IPS-20b (cell line): ENCODE results near the gene TLE1.
"Not testable (repeated sequence)": the region's sequence is repeated elsewhere in the genome, so short reads cannot be mapped to it uniquely, and the experiment has no call there.

Experiments
- H3K27ac ChIP-seq: one replicate; pipeline ENCODE4 v1.5.1; 2013; ENCODE audit warnings: low read length
- H3K27me3 ChIP-seq: 2 replicates; pipeline ENCODE4 v1.6.1; 2013; ENCODE audit warnings: mild to moderate bottlenecking, low read length, inconsistent platforms; ENCODE audit not compliant: insufficient read depth
- H3K36me3 ChIP-seq: 2 replicates; pipeline ENCODE4 v1.6.1; 2013; ENCODE audit warnings: low read depth, mild to moderate bottlenecking, inconsistent platforms, low read length, moderate library complexity; ENCODE audit not compliant: insufficient read depth
- H3K4me1 ChIP-seq: 2 replicates; pipeline ENCODE4 v1.6.1; 2013; ENCODE audit warnings: mild to moderate bottlenecking, control low read depth, inconsistent platforms, low read length, moderate library complexity; ENCODE audit not compliant: insufficient read depth
- H3K4me3 ChIP-seq: 2 replicates; pipeline ENCODE4 v1.5.1; 2013; ENCODE audit warnings: mild to moderate bottlenecking, low read length, inconsistent platforms
- H3K9ac ChIP-seq: 2 replicates; pipeline ENCODE4 v1.6.1; 2013; ENCODE audit warnings: low read depth, mild to moderate bottlenecking, inconsistent platforms, low read length, moderate library complexity
- H3K9me3 ChIP-seq: 2 replicates; pipeline ENCODE4 v1.6.1; 2013; ENCODE audit warnings: mild to moderate bottlenecking, low read depth, low read length, inconsistent platforms; ENCODE audit not compliant: insufficient read depth

TLE1 gene

GRCh38 chr9:81595293-81595692, 94.1 kb downstream of the TLE1 start:
- Histone ChIP-seq H3K4me1 (peaks cover 39% of the 10 kb centered on the region), H3K36me3 (peaks cover 67% of the 10 kb centered on the region)
- not testable (repeated sequence) for H3K27me3 ChIP-seq, H3K27ac ChIP-seq, H3K4me3 ChIP-seq, H3K9ac ChIP-seq, H3K9me3 ChIP-seq

DNA sequence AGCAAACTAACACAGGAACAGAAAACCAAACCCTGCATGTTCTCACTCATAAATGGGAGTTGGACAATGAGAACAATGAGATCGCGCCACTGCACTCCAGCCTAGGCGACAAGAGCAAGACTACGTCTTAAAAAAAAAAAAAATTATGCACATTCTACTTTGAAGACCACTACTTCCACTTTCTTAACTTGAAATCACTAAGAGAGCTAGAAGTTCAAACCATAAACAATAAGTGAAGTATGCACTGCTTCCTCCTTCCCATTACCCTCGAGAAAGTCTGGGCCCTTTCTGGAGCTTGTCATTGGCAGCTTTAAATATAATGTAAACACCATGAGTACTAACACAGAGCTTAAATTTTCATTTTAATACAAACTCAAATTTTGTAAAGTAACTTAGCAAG, 94.9 kb downstream of the TLE1 start:
- Histone ChIP-seq H3K9me3 (no peaks in the 10 kb centered on the region), H3K27ac (no peak overlapping the region), H3K4me1 (peaks cover 33% of the 10 kb centered on the region), H3K9ac (no peak overlapping the region), H3K4me3 (no peak overlapping the region), H3K36me3 (peaks cover 69% of the 10 kb centered on the region), H3K27me3 (0 out of 2 replicates have a peak, but pooled peaks cover 5% of the 10 kb centered on the region)

DNA sequence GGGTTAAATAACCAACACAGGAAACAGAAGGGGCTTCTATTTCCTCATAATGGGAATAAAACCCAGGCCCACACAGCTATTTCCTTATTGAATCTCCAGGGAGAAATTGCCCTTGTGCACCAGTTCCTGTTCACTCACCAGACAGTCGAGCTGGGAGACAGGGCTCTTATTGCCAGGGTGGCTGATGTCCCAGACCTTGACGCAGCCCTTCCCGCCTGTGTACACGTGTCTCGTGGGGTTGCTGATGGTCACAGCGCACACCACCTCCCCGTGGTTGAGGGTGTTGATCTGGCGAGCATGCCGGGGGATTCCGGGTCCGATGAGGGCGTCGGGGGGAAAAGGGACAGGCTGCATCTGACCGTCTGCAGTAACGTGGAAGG, 96.5 kb downstream of the TLE1 start:
- H3K9me3 ChIP-seq, result no peaks in the 10 kb centered on the region
- H3K4me1 ChIP-seq, result peaks cover 24% of the 10 kb centered on the region
- peaks cover 70% of the 10 kb centered on the region for H3K36me3 ChIP-seq
- no peaks in the 10 kb centered on the region for H3K27me3 ChIP-seq
- H3K4me3 ChIP-seq, result no peak overlapping the region
- H3K27ac ChIP-seq, result no peak overlapping the region
- H3K9ac ChIP-seq, result no peak overlapping the region

DNA sequence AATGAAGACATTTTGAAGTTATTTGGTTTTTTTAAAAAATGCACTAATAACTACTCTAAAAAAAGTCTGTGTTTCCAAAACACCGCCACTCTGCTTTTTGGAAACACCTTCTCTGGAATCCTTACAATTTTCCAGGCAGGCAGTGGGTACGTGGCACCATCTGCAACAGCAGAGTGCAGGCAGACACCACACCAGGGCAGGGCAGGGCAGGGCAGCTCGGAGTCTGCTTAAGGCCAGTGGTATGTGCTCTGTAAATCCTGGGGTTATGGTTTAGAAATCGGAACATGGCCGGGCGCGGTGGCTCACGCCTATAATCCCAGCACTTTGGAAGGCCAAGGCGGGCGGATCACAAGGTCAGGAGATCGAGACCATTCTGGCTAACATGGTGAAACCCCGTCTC, 97.6 kb downstream of the TLE1 start:
- Histone ChIP-seq H3K9me3 (no peaks in the 10 kb centered on the region), H3K27ac (no peak overlapping the region), H3K36me3 (peaks cover 81% of the 10 kb centered on the region), H3K4me1 (peaks cover 15% of the 10 kb centered on the region), H3K27me3 (no peaks in the 10 kb centered on the region), H3K4me3 (no peak overlapping the region), H3K9ac (no peak overlapping the region)

DNA sequence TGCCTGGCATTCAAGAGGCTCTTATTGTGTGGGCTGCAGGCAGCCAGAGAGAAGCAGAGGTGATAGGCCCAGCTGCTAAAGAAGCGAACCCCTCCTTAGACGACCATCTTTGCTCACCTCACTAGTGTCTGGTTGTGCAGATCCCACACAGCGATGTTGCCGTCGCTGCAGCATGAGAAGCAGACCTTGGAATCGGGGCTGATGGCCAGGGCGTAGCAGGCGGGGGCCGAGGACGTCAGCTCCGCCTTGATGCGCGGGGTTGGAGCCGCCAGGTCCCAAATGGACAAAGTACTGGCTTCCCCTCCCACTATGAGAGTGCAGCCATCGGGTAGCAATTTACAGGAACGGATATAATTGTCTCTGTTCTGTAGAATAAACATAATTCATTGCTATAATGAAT, 98.7 kb downstream of the TLE1 start:
- Histone ChIP-seq H3K27me3 (no peaks in the 10 kb centered on the region), H3K4me1 (peaks cover 5% of the 10 kb centered on the region; the same call in 1 of the 2 replicates), H3K27ac (no peak overlapping the region), H3K4me3 (no peak overlapping the region), H3K36me3 (peaks cover 91% of the 10 kb centered on the region), H3K9ac (no peak overlapping the region), H3K9me3 (no peaks in the 10 kb centered on the region)

DNA sequence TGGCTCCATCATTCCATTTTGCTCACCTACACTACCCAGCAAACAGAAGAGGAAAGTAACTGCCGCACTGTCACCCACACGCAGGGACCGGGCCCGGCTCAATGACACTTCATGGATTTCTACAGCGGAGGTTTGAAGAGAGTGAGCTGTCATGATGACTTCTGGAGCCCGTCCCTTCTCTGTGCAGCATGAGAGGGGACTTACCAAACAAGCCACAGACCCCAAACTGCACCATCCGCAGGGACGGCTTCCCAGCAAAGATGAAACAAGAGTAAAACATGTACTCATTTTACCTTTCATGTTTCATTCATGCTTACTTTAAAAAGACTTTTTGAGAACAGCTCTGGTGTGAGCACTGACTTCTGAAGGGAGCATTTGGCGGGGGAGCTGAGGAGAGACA, 99.5 kb downstream of the TLE1 start:
- no peaks in the 10 kb centered on the region for H3K9me3 ChIP-seq
- no peak overlapping the region for H3K4me3 ChIP-seq
- no peaks in the 10 kb centered on the region for H3K27me3 ChIP-seq
- peaks cover 95% of the 10 kb centered on the region for H3K36me3 ChIP-seq
- 0 out of 2 replicates have a peak, but pooled peaks cover 1% of the 10 kb centered on the region for H3K4me1 ChIP-seq
- H3K27ac ChIP-seq, result no peak overlapping the region
- no peak overlapping the region for H3K9ac ChIP-seq

GRCh38 chr9:81589392-81589791, 100.0 kb downstream of the TLE1 start:
- Histone ChIP-seq H3K4me3 (no peak overlapping the region), H3K27ac (no peak overlapping the region), H3K36me3 (peaks cover 95% of the 10 kb centered on the region), H3K9me3 (no peaks in the 10 kb centered on the region), H3K4me1 (no peaks in the 10 kb centered on the region), H3K27me3 (no peaks in the 10 kb centered on the region), H3K9ac (no peak overlapping the region)

GRCh38 chr9:81588148-81588871, 101.0 kb downstream of the TLE1 start:
- no peak overlapping the region for H3K4me3 ChIP-seq
- peak overlapping the region; percentile 8 for H3K27ac ChIP-seq
- H3K9ac ChIP-seq, result no peak overlapping the region
- no peaks in the 10 kb centered on the region for H3K9me3 ChIP-seq
- H3K36me3 ChIP-seq, result peaks cover 97% of the 10 kb centered on the region
- H3K27me3 ChIP-seq, result no peaks in the 10 kb centered on the region
- H3K4me1 ChIP-seq, result no peaks in the 10 kb centered on the region

GRCh38 chr9:81586786-81587185, 102.6 kb downstream of the TLE1 start:
- no peak overlapping the region for H3K4me3 ChIP-seq
- H3K27me3 ChIP-seq, result no peaks in the 10 kb centered on the region
- no peaks in the 10 kb centered on the region for H3K9me3 ChIP-seq
- no peak overlapping the region for H3K9ac ChIP-seq
- H3K27ac ChIP-seq, result no peak overlapping the region
- H3K36me3 ChIP-seq, result peaks cover 91% of the 10 kb centered on the region
- H3K4me1 ChIP-seq, result no peaks in the 10 kb centered on the region

DNA sequence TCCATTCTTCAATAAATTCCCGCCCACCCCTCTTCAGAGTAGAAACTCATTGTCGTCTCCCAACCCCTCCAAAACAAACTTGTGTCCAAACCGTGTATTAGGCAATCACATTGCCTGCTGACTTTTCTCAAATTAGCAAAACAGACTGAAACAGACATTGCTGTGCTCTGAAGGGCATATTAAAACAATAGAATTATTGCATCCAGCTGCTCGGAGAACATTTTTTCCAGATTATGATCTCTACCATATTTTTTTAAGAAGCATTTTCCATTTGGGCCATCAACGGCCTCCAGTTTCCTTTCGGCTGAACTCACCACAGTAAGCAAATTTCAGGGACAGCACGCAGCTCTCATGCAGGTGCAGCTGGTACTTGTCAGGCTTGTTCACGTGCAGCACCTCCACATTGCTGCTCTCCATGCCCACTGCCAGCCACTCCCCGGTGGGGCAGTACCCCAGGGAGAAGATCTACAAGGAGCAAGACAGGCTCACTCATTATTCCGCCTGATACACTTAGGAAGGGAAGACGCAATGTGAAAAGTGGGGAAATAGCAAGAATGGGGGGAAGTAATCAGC, 104.1 kb downstream of the TLE1 start:
- no peak overlapping the region for H3K27ac ChIP-seq
- no peak overlapping the region for H3K9ac ChIP-seq
- H3K27me3 ChIP-seq, result no peaks in the 10 kb centered on the region
- H3K4me3 ChIP-seq, result no peak overlapping the region
- H3K36me3 ChIP-seq, result peaks cover 85% of the 10 kb centered on the region
- no peaks in the 10 kb centered on the region for H3K9me3 ChIP-seq
- H3K4me1 ChIP-seq, result no peaks in the 10 kb centered on the region

DNA sequence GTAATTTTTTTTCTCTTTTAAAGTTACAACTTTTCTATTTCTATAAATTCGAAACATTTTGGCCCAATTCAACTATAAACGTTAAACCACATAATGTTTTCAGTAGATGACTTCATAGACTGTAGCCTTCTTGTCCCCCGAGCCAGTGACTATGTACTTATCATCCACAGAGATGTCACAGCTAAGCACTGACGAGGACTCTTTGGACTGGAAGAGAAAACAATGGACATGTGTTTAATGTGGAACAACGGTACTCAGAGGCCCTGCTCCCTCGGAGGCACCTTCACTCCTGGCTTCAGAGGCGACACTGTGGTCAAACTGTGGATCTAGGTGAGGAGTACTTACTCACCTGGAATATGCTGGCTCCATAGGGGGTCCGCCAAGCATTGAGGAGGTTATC, 105.2 kb downstream of the TLE1 start:
- Histone ChIP-seq H3K36me3 (peaks cover 73% of the 10 kb centered on the region), H3K27ac (no peak overlapping the region)

GRCh38 chr9:81581986-81582385, 107.4 kb downstream of the TLE1 start:
- Histone ChIP-seq H3K27me3 (no peaks in the 10 kb centered on the region), H3K36me3 (peaks cover 52% of the 10 kb centered on the region), H3K4me1 (peaks cover 4% of the 10 kb centered on the region; the same call in 1 of the 2 replicates), H3K27ac (no peak overlapping the region), H3K4me3 (no peak overlapping the region), H3K9ac (no peak overlapping the region), H3K9me3 (no peaks in the 10 kb centered on the region)

More for the DNA sequence above, 105.2 kb downstream of the TLE1 start:
- no peak overlapping the region for H3K4me3 ChIP-seq
- peaks cover 4% of the 10 kb centered on the region; the same call in 1 of the 2 replicates for H3K4me1 ChIP-seq
- H3K27me3 ChIP-seq, result no peaks in the 10 kb centered on the region
- no peak overlapping the region for H3K9ac ChIP-seq
- no peaks in the 10 kb centered on the region for H3K9me3 ChIP-seq
